Epidermal melanocyte (primary cell): ENCODE results near the gene SBDS.

Source experiments
- DNase-seq: peaks from one replicate; pipeline ENCODE4 v3.0.0; 2011; ENCODE audit warnings: low spot score; ENCODE audit not compliant: insufficient read length

The SBDS gene

DNA sequence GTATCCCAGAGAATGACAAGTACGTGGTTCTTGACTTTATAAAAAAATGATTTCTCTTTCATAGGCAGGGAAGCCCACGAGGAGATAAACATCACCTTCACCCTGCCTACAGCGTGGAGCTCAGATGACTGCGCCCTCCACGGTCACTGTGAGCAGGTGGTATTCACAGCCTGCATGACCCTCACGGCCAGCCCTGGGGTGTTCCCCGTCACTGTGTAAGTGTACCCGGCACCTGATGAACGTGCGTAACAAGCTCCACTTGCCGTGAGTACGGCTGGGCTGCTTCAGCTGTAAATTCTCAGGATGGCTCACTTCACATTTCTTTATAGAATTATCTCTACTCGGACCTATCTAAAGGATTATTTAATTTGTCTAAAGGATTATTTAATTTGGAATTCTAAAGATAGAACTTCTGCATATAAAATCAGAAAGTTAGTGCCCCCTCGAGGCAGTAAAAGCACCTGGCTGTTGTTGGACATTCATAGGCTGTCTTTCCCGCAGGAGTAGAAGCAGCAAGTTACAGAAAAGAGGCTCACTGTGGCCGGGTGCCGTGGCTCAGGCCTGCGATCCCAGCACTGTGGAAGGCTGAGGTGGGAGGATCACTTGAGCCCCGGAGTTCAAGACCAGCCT lies 46.8 kb downstream of the SBDS start:
- DNase-seq = no peak

DNA sequence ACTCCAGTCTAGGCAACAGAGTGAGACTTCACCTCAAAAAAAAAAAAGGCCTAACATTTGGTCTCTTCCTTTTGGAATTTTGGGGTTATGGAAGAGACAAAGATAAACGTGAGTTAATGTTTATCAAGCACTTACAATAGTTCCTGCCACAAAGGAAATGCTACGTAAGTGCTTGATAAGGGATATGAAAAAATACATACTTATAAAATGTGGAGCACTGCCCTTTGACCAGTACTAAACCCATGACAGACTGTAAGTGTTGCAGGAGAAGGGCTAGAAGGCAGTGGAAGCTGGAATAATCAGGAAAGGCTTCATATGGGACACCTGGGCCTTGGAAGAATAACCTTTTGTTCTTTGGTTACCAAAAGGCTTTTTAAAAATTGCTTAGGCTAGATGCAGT lies 48.8 kb downstream of the SBDS start:
- no peak for DNase-seq

DNA sequence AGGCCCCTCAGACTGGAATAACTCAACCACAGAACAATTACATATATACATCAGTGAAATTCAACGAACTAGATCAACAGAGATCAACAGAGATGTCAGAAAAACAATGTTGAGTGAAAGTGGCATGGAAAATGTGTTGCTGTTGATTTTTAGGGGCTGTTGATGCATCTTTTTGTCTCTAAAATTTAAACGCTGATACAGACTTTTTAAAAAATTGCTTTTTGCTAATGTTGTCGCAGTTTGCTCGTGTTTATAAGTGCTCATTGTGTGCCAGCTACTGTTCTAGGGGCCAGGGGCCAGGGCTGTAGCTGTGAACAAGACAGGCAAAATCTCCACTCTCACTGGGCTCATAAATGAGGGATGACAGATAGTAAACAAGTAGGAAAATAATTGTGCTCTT lies 56.1 kb downstream of the SBDS start:
- no peak for DNase-seq

GRCh38 chr7:66937940-66938339 lies 57.4 kb downstream of the SBDS start:
- no peak for DNase-seq
